Lung (tissue), 12 donors: ENCODE results near the gene CDH23. TPM values are rescaled to one million over a fixed set of nuclear protein-coding genes. Genes with fewer than 3 reads are reported as not detected.

Source experiments
- ATAC-seq: fragments of 200-7000 bp; cut with Tn5 transposase; one replicate; pipeline ENCODE4 v1.9.1; 2020; ENCODE audit warnings: moderate number of reproducible peaks; ENCODE audit not compliant: insufficient read depth, low FRiP score
- DNase-seq, 3 donors: peaks; one replicate each; pipeline ENCODE4 v3.0.0-alpha.2; 2013 to 2017
- H3K27ac ChIP-seq, 2 donors: one replicate each; pipeline ENCODE4 v1.5.1; 2013; ENCODE audit warnings: mild to moderate bottlenecking in 2 of 2, moderate library complexity in 2 of 2, control low read depth in 1 of 2, inconsistent platforms in 1 of 2, low read depth in 1 of 2, low read length in 1 of 2
- H3K27me3 ChIP-seq, 3 donors: one replicate each; pipeline ENCODE4 v1.5.1; 2013; ENCODE audit warnings: low read length in 2 of 3; ENCODE audit not compliant: control insufficient read depth in 3 of 3, insufficient read depth in 3 of 3
- H3K36me3 ChIP-seq, 4 donors: one replicate each; pipeline ENCODE4 v1.5.1; 2013; ENCODE audit warnings: low read length in 4 of 4, mild to moderate bottlenecking in 1 of 4, moderate library complexity in 1 of 4; ENCODE audit not compliant: control insufficient read depth in 4 of 4, insufficient read depth in 4 of 4
- H3K4me1 ChIP-seq, 5 donors: one replicate each; pipeline ENCODE4 v1.5.1; 2013; ENCODE audit warnings: low read length in 5 of 5, mild to moderate bottlenecking in 2 of 5, moderate library complexity in 1 of 5; ENCODE audit not compliant: control insufficient read depth in 5 of 5, insufficient read depth in 5 of 5
- H3K4me3 ChIP-seq: one replicate; pipeline ENCODE4 v1.5.1; 2013; ENCODE audit warnings: mild to moderate bottlenecking, control low read depth, moderate library complexity
- H3K9ac ChIP-seq, 2 donors: one replicate each; pipeline ENCODE4 v1.5.1; 2013; ENCODE audit warnings: low read length in 2 of 2, control low read depth in 1 of 2; ENCODE audit not compliant: insufficient read depth in 1 of 2
- H3K9me3 ChIP-seq, 4 donors: one replicate each; pipeline ENCODE4 v1.5.1; 2013; ENCODE audit warnings: low read length in 3 of 4, mild to moderate bottlenecking in 1 of 4, moderate library complexity in 1 of 4; ENCODE audit not compliant: control insufficient read depth in 4 of 4, insufficient read depth in 3 of 4
- CTCF ChIP-seq: IDR thresholded peaks from 2 replicates; pipeline ENCODE4 v1.5.1; 2012; ENCODE audit warnings: mild to moderate bottlenecking; ENCODE audit errors: control extremely low read depth, extremely low read depth
- WGBS, 2 donors: extraction: QIAGEN DNeasy Blood & Tissue Kit; methylation state at CpG; one replicate each; pipeline ENCODE4 v1.1.7; 2013; 5-methylcytosine and 5-hydroxymethylcytosine counted together
- polyA plus RNA-seq, 2 donors: library from polyadenylated mRNA; stranded (reverse); fragments of 200-250 nt; gene quantifications; one replicate each; pipeline ENCODE4 v1.2.1, GENCODE V29; 2013
- total RNA-seq, 2 donors: library from RNA; depleted of rRNA in 1 of 2; stranded (reverse); fragments of >200 nt in 1 of 2; gene quantifications; one replicate each; pipeline ENCODE4 v1.2.1, GENCODE V29; 2014 to 2021
- donor health status: control.
- donor health status: control.
- donor health status: Bipolar disorder and iron deficiency.
- donor health status: healthy.
- donor health status: DM: yes; HTN: yes; CAD: no.

Gene CDH23
- total and polyA plus RNA-seq, 4 donors: 4.5 to 29.5 (median 6.0) TPM

- no peak overlapping the region for H3K9ac ChIP-seq
- ATAC-seq: no peak
- 93 to 95% methylated on average over 9 of the region's 9 CpGs for WGBS, 2 donors
Measured at GRCh38 chr10:71467569-71468362, 71.0 kb downstream of the CDH23 start.

GRCh38 chr10:71468363-71469094 lies 71.8 kb downstream of the CDH23 start:
- Histone ChIP-seq H3K9me3 (no peaks in the 10 kb centered on the region), H3K27ac (no peak overlapping the region), H3K9ac (no peak overlapping the region), H3K27me3 (no peaks in the 10 kb centered on the region), H3K4me3 (no peak overlapping the region), H3K4me1 (peaks cover 0 to 5% (median 0%) of the 10 kb centered on the region in 5 donors), H3K36me3 (no peaks in the 10 kb centered on the region)
- 79 to 89% methylated on average over 9 of the region's 9 CpGs for WGBS, 2 donors
- TF ChIP-seq CTCF: no peak
- ATAC-seq (no peak), DNase-seq (no peak)

More at GRCh38 chr10:71467569-71468362, 71.0 kb downstream of the CDH23 start:
- Histone ChIP-seq H3K36me3 (no peaks in the 10 kb centered on the region), H3K27me3 (no peaks in the 10 kb centered on the region), H3K4me3 (no peak overlapping the region), H3K4me1 (peaks cover 0 to 5% (median 0%) of the 10 kb centered on the region in 5 donors), H3K27ac (no peak overlapping the region), H3K9me3 (no peaks in the 10 kb centered on the region)
- DNase-seq: no peak
- no peak for TF ChIP-seq CTCF

- Histone ChIP-seq H3K27ac (no peak overlapping the region), H3K9ac (no peak overlapping the region), H3K9me3 (no peaks in the 10 kb centered on the region), H3K36me3 (no peaks in the 10 kb centered on the region), H3K4me1 (peaks cover 0 to 11% (median 4%) of the 10 kb centered on the region in 5 donors), H3K27me3 (no peaks in the 10 kb centered on the region), H3K4me3 (no peak overlapping the region)
- TF ChIP-seq CTCF: no peak
- no peak for DNase-seq
- no peak for ATAC-seq
- WGBS, 2 donors: 93% methylated on average over 9 of the region's 9 CpGs
Measured at GRCh38 chr10:71471006-71471405, 74.3 kb downstream of the CDH23 start.
